K562 (cell line): ENCODE results near the gene SLCO3A1. TPM values are rescaled to one million over a fixed set of nuclear protein-coding genes. Genes with fewer than 3 reads are reported as not detected.

ENCODE experiments used
- ATAC-seq: fragments of 200-7000 bp; cut with Tn5 transposase; 3 replicates; pipeline ENCODE4 v1.9.1; 2020; ENCODE audit warnings: moderate library complexity
- BruUV-seq: library from RNA; stranded (reverse); fragments of 400-500 nt; replicated peaks from 2 replicates; lab custom pipeline; 2021; lab: Mats Ljungman, UMichigan
- CTCF ChIA-PET: fragments of 300-600 bp; formaldehyde crosslinking; extraction: SDS; loops from one replicate; lab custom pipeline; 2021; ENCODE audit warnings: low intra/inter-chr PET ratio; lab: Yijun Ruan, JAX
- POLR2A ChIA-PET: fragments of 300-600, 350-650 bp; sonication (Branson Sonifier 250); formaldehyde crosslinking; extraction: SDS; loops from one replicate; lab custom pipeline; 2021; ENCODE audit warnings: antibody characterized with exemption, inconsistent platforms; lab: Yijun Ruan, JAX
- DNase-seq, 4 experiments: peaks; one replicate each; pipeline versions ENCODE4 v3.0.0 to v3.0.0-alpha.2; 2011 to 2018; ENCODE audit warnings: low spot score in 3 of 4, mixed read lengths in 3 of 4; ENCODE audit errors: extremely low read depth in 1 of 4
- FAIRE-seq: peaks from 2 replicates; lab custom pipeline; 2011; peaks lifted over from hg19 to GRCh38; lab: Jason Lieb, UNC
- H2AFZ ChIP-seq: 2 replicates; pipeline ENCODE4 v1.6.0; 2011; ENCODE audit warnings: low read depth, low read length, control low read depth, inconsistent platforms
- H3K27ac ChIP-seq: fragments of 200-600 bp; 3 replicates; pipeline ENCODE4 v1.8.0; 2011; ENCODE audit warnings: low read depth, mild to moderate bottlenecking, control low read depth, inconsistent platforms, low read length, moderate library complexity, mixed read lengths; ENCODE audit errors: extremely low read depth
- H3K27me3 ChIP-seq, 2 experiments: fragments of 300-600 bp in 1 of 2; 2 replicates in 1 of 2; 3 replicates in 1 of 2; pipeline versions ENCODE4 v1.6.0 to v1.8.0; 2011; ENCODE audit warnings: inconsistent platforms in 2 of 2, low read length in 2 of 2, mild to moderate bottlenecking in 1 of 2, mixed read lengths in 1 of 2, moderate library complexity in 1 of 2; ENCODE audit not compliant: control insufficient read depth in 2 of 2, insufficient read depth in 2 of 2
- H3K36me3 ChIP-seq: fragments of 300-600 bp; 3 replicates; pipeline ENCODE4 v1.8.0; 2011; ENCODE audit warnings: mild to moderate bottlenecking, low read length, inconsistent platforms; ENCODE audit not compliant: control insufficient read depth, insufficient read depth
- H3K4me1 ChIP-seq, 2 experiments: fragments of 200-600 bp in 1 of 2; replicated peaks in 1 of 2; 2 replicates in 1 of 2; 3 replicates in 1 of 2; pipeline versions ENCODE4 v1.5.1 to v1.8.0; 2011; ENCODE audit warnings: inconsistent platforms in 2 of 2, low read length in 2 of 2, mild to moderate bottlenecking in 1 of 2, mixed read lengths in 1 of 2, moderate library complexity in 1 of 2; ENCODE audit not compliant: control insufficient read depth in 2 of 2, insufficient read depth in 2 of 2
- H3K4me2 ChIP-seq: 2 replicates; pipeline ENCODE4 v1.6.1; 2011; ENCODE audit warnings: low read length, control low read depth, inconsistent platforms, mixed read lengths; ENCODE audit not compliant: insufficient read depth
- H3K4me3 ChIP-seq: fragments of 200-600 bp; sonication (generic), shearing (Covaris generic); 2 replicates; pipeline ENCODE4 v1.5.1; 2016; ENCODE audit warnings: control low read depth, inconsistent platforms
- H3K79me2 ChIP-seq: fragments of 200-600 bp; 3 replicates; pipeline ENCODE4 v1.8.0; 2011; ENCODE audit warnings: low read length, inconsistent platforms; ENCODE audit not compliant: control insufficient read depth, insufficient read depth
- H3K9ac ChIP-seq, 2 experiments: 2 replicates each; pipeline versions ENCODE4 v1.6.0 to v1.6.1; 2011; ENCODE audit warnings: low read depth in 2 of 2, low read length in 2 of 2, control low read depth in 1 of 2, inconsistent platforms in 1 of 2, mild to moderate bottlenecking in 1 of 2, mixed read lengths in 1 of 2; ENCODE audit not compliant: insufficient read depth in 1 of 2
- H3K9me1 ChIP-seq: one replicate; pipeline ENCODE4 v1.6.0; 2011; ENCODE audit warnings: inconsistent platforms, mild to moderate bottlenecking, low read length, moderate library complexity; ENCODE audit not compliant: control insufficient read depth, insufficient read depth
- H3K9me3 ChIP-seq: replicated peaks from 2 replicates; pipeline ENCODE4 v1.5.1; 2011; ENCODE audit warnings: low read depth, low read length, inconsistent platforms; ENCODE audit not compliant: control insufficient read depth, insufficient read depth
- H4K20me1 ChIP-seq: replicated peaks from 2 replicates; pipeline ENCODE4 v1.6.1; 2011; ENCODE audit warnings: low read length, inconsistent platforms, mixed read lengths; ENCODE audit not compliant: control insufficient read depth, insufficient read depth
- C11orf30 ChIP-seq: fragments of 450-650 bp; IDR thresholded peaks from 2 replicates; pipeline ENCODE4 v1.6.1; 2016; ENCODE audit warnings: low read depth, mild to moderate bottlenecking
- CSDE1 ChIP-seq, 2 experiments: fragments of 450-650 bp; IDR thresholded peaks; 2 replicates each; pipeline ENCODE4 v1.6.1; 2016; ENCODE audit warnings: mild to moderate bottlenecking in 1 of 2
- CTBP1 ChIP-seq: fragments of 450-650 bp; IDR thresholded peaks from 2 replicates; pipeline ENCODE4 v1.6.1; 2016; ENCODE audit warnings: borderline replicate concordance
- GABPA ChIP-seq: fragments of 200-800 bp; sonication (Bioruptor generic); conservative IDR thresholded peaks from 2 replicates; pipeline ENCODE4 v1.6.1; 2016; ENCODE audit warnings: low read depth, missing genetic modification characterization, missing compliant biosample characterization
- GABPB2 ChIP-seq: fragments of 250-450 bp; sonication (Bioruptor Pico); conservative IDR thresholded peaks from 2 replicates; pipeline ENCODE4 v1.5.1; 2021; ENCODE audit warnings: mild to moderate bottlenecking
- GTF2F1 ChIP-seq: IDR thresholded peaks from 2 replicates; pipeline ENCODE4 v1.6.1; 2011; ENCODE audit warnings: low read depth, low read length, improper control_type of control experiment
- HOXB6 ChIP-seq: fragments of 250-450 bp; sonication (Bioruptor Pico); IDR thresholded peaks from 2 replicates; pipeline ENCODE4 v1.5.1; 2022; ENCODE audit warnings: mild to moderate bottlenecking, borderline replicate concordance
- JUNB ChIP-seq: fragments of 450-650 bp; formaldehyde crosslinking; conservative IDR thresholded peaks from 2 replicates; pipeline ENCODE4 v1.4.0; 2020; ENCODE audit warnings: mild to moderate bottlenecking
- NFE2 ChIP-seq: IDR thresholded peaks from 2 replicates; pipeline ENCODE4 v1.6.1; 2014; ENCODE audit warnings: antibody characterized with exemption, low read depth
- PHB2 ChIP-seq: fragments of 450-650 bp; IDR thresholded peaks from 2 replicates; pipeline ENCODE4 v1.6.1; 2017; ENCODE audit warnings: low read depth
- RBM15 ChIP-seq: fragments of 200-400 bp; formaldehyde crosslinking; IDR thresholded peaks from 2 replicates; pipeline ENCODE4 v1.6.1; 2018; ENCODE audit warnings: mild to moderate bottlenecking, low read length, moderate library complexity; ENCODE audit not compliant: insufficient read depth
- RFX5 ChIP-seq: IDR thresholded peaks from 2 replicates; pipeline ENCODE4 v1.6.1; 2011; ENCODE audit warnings: low read depth, mild to moderate bottlenecking, improper control_type of control experiment, low read length
- ZNF354B ChIP-seq: fragments of 250-450 bp; sonication (Bioruptor Pico); IDR thresholded peaks from 2 replicates; pipeline ENCODE4 v1.4.0; 2020
- WGBS: fragments of 100-300 bp; shearing (Covaris generic); methylation state at CpG from one replicate; pipeline ENCODE4 v1.1.6; 2016; ENCODE audit warnings: low coverage, mixed read lengths; ENCODE audit not compliant: insufficient coverage; ENCODE audit errors: missing lambda C conversion rate; 5-methylcytosine and 5-hydroxymethylcytosine counted together
- in situ Hi-C: fragments of 300-500 bp; cut with MboI; formaldehyde crosslinking; loops from 4 replicates; pipeline ENCODE4 v1.15.0; 2018; ENCODE audit warnings: inconsistent platforms, mixed read lengths
- intact Hi-C: fragments of 100-400 bp; cut with micrococcal nuclease; formaldehyde crosslinking; loops from 2 replicates; pipeline ENCODE4 v1.14.2; 2022
- polyA plus RNA-seq, 8 experiments: library from polyadenylated mRNA; depleted of rRNA in 4 of 8; stranded (reverse) in 5 of 8; unstranded in 3 of 8; fragments of >200 nt; fragmentation: Nextera tagmentation in 2 of 8; fragmentation: Illumina TruSeq in 1 of 8; extraction: Ambion mirVana in 2 of 8; extraction: Trizol in 1 of 8; gene quantifications; 2 replicates each; pipeline versions ENCODE4 v1.2.1 to v1.2.3, GENCODE V29; 2011 to 2014; ENCODE audit warnings: inconsistent platforms in 1 of 8, missing spikeins in 1 of 8
- total RNA-seq, 7 experiments: library from RNA; depleted of rRNA in 6 of 7; stranded (reverse); fragments of >200 nt in 6 of 7; fragmentation: Illumina TruSeq in 2 of 7; extraction: Trizol in 2 of 7; gene quantifications; 2 replicates each; pipeline versions ENCODE4 v1.2.1 to v1.2.3, GENCODE V29; 2011 to 2021; ENCODE audit warnings: low replicate concordance in 1 of 7
- TF ChIP-seq, protein P1 (sequence below): fragments of 250-450 bp; sonication (Bioruptor Pico); IDR thresholded peaks from 2 replicates; pipeline ENCODE4 v1.8.0; 2022; ENCODE audit warnings: moderate library complexity, mild to moderate bottlenecking, inconsistent platforms
- TF ChIP-seq, protein P2 (sequence below): sonication (generic); formaldehyde crosslinking; IDR thresholded peaks from 2 replicates; pipeline ENCODE4 v1.8.1; 2023; ENCODE audit warnings: mild to moderate bottlenecking, missing genetic modification reagents, moderate library complexity

SLCO3A1 gene
- total and polyA plus RNA-seq, 9 of the 15 experiments (the other 6 are each of a cell fraction or from before 2014, with no cell fraction given): 0.01 to 0.84 (median 0.06) TPM; not detected in 3

DNA sequence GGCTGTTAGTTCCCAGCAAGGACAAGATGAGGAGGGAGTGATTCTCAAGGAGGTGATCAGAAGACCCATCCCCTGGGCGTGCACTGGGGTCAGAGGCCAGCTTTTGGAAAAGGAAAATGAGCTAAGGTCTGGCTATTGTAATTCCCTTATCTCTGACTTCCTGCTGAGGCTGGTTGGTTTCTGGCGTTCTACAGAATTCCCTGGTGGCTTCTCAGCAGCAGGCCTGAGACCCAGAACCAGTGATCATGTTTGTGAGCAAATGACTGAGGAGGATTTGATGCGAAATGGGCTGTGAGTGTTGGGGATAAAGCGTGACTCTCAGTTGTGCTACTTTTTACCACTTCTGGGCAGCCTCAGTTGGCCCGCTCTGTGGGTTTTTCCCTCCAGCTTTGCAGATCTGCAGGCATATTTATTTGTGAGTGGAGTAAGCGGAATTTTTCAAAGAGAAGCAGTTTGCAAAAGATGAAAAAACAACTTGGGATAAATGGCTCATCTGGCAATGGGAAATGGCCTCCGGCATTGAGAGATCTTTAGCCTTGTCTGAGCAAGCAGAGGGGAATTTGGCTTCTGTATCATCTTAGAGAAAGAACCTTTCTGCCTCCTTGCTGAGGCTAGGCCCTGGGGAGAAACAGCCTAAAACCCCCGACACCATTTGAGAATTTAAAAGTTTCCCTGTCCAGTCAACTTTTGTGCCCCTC is 102.7 kb downstream of the SLCO3A1 start:
- no peaks in the 10 kb centered on the region for H3K79me2 ChIP-seq

More for the DNA sequence above, 102.7 kb downstream of the SLCO3A1 start:
- 2% methylated on average over 8 of the region's 8 CpGs for WGBS
- Histone ChIP-seq H3K27me3 (peaks cover 2 to 4% of the 10 kb centered on the region in 2 experiments; a peak in 1 of 5 replicates), H3K4me3 (no peak overlapping the region), H3K9me3 (no peaks in the 10 kb centered on the region), H3K9ac (no peak overlapping the region), H3K27ac (no peak overlapping the region), H4K20me1 (no peaks in the 10 kb centered on the region), H2AFZ (no peak overlapping the region), H3K9me1 (no peaks in the 10 kb centered on the region), H3K36me3 (no peaks in the 10 kb centered on the region), H3K4me1 (no peaks in the 10 kb centered on the region), H3K4me2 (no peak overlapping the region)
- intact Hi-C loops: no loop called here
- DNase-seq (no peak), ATAC-seq (no peak), FAIRE-seq (no peak)
- CTCF ChIA-PET: no interaction called here
- POLR2A ChIA-PET: interaction anchor here (0.5 kb wide), 1 partner anchor 44 kb away, joined by 3 read pairs; no protein-coding TSS in a partner anchor
- in situ Hi-C loops: no loop called here
- BruUV-seq: no TSS peak
- TF ChIP-seq GABPA (tag) (no peak), RFX5 (no peak), RBM15 (no peak), HOXB6 (no peak), ZNF354B (CRISPR knock-in tag) (no peak), C11orf30 (no peak), JUNB (CRISPR knock-in tag) (no peak), CTBP1 (no peak), NFE2 (no peak), GABPB2 (CRISPR knock-in tag) (no peak), CSDE1 (IDR thresholded peaks at IDR 0.05) (no peak), PHB2 (no peak), GTF2F1 (no peak)
- TF ChIP-seq, protein P1, sequence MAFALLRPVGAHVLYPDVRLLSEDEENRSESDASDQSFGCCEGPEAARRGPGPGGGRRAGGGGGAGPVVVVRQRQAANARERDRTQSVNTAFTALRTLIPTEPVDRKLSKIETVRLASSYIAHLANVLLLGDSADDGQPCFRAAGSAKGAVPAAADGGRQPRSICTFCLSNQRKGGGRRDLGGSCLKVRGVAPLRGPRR (CRISPR knock-in tag): no peak
- TF ChIP-seq, protein P2, sequence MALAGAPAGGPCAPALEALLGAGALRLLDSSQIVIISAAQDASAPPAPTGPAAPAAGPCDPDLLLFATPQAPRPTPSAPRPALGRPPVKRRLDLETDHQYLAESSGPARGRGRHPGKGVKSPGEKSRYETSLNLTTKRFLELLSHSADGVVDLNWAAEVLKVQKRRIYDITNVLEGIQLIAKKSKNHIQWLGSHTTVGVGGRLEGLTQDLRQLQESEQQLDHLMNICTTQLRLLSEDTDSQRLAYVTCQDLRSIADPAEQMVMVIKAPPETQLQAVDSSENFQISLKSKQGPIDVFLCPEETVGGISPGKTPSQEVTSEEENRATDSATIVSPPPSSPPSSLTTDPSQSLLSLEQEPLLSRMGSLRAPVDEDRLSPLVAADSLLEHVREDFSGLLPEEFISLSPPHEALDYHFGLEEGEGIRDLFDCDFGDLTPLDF: no peak
